ENCODE data around the gene HS1BP3. TPM values are rescaled to one million over a fixed set of nuclear protein-coding genes. Genes with fewer than 3 reads are reported as not detected.

The HS1BP3 gene
- total and polyA plus RNA-seq, 2 of the 13 experiments (the other 11 are each of a cell fraction or from before 2014, with no cell fraction given) = 15.2 to 22.0 TPM

DNA sequence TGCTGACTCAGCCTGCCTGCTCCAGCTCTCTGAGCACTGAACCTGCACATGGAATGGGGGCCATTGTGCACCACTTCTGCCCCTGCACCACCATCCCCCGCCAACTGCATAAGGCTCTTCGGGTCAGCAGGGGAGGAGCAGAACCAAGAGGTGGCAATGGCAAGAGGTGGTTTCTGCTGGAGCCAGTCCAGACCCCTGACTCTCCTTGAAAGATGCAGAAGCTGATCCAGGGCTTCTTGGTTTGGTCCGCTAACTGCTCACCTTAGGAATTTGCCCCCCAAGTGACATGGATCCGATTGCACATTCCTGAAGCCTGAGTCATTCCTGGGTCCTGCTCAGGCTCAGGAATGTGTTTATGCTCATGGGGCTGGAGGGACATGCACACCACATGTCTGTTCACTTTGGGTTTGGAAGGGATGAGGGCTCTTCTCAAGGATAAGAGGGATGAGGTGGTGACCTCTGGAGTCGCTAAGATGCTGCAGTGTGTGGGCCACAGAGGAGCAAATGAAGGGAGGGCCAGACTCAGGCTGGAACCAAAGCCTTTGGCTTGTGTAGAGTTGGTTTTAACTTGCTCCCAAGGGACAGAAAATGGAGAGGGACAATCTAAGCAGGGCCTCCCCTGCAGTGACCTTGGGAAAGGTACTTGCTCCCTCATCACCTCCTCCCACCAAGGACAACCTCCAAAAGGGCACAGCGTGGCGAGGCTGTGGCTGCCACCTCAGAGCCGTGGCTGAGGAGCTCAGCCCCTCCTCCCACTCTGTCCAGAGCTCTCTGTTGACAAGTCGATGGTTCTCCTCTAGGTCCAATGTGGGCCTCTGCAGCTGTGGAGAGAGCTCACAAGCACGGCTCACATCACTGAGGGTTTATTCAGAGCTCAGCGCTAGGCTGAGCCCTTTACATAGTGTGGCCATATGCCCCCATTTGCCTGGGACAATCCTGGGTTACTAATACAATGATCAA lies 66.2 kb downstream of the HS1BP3 start (continued):
- TF ChIP-seq, protein P1, sequence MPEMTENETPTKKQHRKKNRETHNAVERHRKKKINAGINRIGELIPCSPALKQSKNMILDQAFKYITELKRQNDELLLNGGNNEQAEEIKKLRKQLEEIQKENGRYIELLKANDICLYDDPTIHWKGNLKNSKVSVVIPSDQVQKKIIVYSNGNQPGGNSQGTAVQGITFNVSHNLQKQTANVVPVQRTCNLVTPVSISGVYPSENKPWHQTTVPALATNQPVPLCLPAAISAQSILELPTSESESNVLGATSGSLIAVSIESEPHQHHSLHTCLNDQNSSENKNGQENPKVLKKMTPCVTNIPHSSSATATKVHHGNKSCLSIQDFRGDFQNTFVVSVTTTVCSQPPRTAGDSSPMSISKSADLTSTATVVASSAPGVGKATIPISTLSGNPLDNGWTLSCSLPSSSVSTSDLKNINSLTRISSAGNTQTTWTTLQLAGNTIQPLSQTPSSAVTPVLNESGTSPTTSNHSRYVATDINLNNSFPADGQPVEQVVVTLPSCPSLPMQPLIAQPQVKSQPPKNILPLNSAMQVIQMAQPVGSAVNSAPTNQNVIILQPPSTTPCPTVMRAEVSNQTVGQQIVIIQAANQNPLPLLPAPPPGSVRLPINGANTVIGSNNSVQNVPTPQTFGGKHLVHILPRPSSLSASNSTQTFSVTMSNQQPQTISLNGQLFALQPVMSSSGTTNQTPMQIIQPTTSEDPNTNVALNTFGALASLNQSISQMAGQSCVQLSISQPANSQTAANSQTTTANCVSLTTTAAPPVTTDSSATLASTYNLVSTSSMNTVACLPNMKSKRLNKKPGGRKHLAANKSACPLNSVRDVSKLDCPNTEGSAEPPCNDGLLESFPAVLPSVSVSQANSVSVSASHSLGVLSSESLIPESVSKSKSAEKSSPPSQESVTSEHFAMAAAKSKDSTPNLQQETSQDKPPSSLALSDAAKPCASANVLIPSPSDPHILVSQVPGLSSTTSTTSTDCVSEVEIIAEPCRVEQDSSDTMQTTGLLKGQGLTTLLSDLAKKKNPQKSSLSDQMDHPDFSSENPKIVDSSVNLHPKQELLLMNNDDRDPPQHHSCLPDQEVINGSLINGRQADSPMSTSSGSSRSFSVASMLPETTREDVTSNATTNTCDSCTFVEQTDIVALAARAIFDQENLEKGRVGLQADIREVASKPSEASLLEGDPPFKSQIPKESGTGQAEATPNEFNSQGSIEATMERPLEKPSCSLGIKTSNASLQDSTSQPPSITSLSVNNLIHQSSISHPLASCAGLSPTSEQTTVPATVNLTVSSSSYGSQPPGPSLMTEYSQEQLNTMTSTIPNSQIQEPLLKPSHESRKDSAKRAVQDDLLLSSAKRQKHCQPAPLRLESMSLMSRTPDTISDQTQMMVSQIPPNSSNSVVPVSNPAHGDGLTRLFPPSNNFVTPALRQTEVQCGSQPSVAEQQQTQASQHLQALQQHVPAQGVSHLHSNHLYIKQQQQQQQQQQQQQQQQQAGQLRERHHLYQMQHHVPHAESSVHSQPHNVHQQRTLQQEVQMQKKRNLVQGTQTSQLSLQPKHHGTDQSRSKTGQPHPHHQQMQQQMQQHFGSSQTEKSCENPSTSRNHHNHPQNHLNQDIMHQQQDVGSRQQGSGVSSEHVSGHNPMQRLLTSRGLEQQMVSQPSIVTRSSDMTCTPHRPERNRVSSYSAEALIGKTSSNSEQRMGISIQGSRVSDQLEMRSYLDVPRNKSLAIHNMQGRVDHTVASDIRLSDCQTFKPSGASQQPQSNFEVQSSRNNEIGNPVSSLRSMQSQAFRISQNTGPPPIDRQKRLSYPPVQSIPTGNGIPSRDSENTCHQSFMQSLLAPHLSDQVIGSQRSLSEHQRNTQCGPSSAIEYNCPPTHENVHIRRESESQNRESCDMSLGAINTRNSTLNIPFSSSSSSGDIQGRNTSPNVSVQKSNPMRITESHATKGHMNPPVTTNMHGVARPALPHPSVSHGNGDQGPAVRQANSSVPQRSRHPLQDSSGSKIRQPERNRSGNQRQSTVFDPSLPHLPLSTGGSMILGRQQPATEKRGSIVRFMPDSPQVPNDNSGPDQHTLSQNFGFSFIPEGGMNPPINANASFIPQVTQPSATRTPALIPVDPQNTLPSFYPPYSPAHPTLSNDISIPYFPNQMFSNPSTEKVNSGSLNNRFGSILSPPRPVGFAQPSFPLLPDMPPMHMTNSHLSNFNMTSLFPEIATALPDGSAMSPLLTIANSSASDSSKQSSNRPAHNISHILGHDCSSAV (CRISPR knock-in tag; IDR thresholded peaks at IDR 0.05; ENCODE audit: borderline replicate concordance) = no peak
- TF ChIP-seq ZNF430 (CRISPR knock-in tag; IDR thresholded peaks at IDR 0.05) (peak; percentile 75), ZNF468 (CRISPR knock-in tag; IDR thresholded peaks at IDR 0.05) (no peak), NFE2L2 (IDR thresholded peaks at IDR 0.05; ENCODE audit: low read length) (no peak; the same call in 1 of the 2 replicates), MXI1 (IDR thresholded peaks at IDR 0.05; ENCODE audit: borderline replicate concordance, low read depth, low read length) (peak; percentile 77; the same call in 2 of the 3 replicates), ARNTL (CRISPR knock-in tag; IDR thresholded peaks at IDR 0.05) (peak; percentile 92), EED (CRISPR knock-in tag; IDR thresholded peaks at IDR 0.05) (no peak), HOXA3 (CRISPR knock-in tag; IDR thresholded peaks at IDR 0.05) (peak; percentile 61), SNAPC2 (CRISPR knock-in tag; IDR thresholded peaks at IDR 0.05) (no peak), GATAD2A (CRISPR knock-in tag; IDR thresholded peaks at IDR 0.05) (peak; percentile 91), ZNF546 (CRISPR knock-in tag; conservative IDR thresholded peaks at IDR 0.05) (peak; percentile 80), ZFY (CRISPR knock-in tag; IDR thresholded peaks at IDR 0.05) (peak; percentile 71), KLF16 (CRISPR knock-in tag; IDR thresholded peaks at IDR 0.05) (no peak; a peak in 1 of 4 replicates), ZSCAN25 (CRISPR knock-in tag; IDR thresholded peaks at IDR 0.05) (0 out of 2 replicates have a peak, but pooled peaks have one; percentile 19)
- TF ChIP-seq, protein P2, sequence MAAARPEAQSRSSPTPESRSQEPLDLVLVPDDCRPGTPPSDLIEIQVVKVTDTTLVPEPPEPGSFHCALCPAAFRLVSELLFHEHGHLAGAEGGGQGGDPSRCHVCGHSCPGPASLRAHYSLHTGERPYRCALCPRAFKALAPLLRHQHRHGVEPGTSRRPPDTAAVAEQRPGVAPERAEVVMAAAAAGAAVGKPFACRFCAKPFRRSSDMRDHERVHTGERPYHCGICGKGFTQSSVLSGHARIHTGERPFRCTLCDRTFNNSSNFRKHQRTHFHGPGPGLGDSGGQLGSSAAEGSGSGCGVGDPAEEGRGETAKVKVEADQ (CRISPR knock-in tag; IDR thresholded peaks at IDR 0.05; ENCODE audit: borderline replicate concordance) = no peak
- TF ChIP-seq, protein P3, sequence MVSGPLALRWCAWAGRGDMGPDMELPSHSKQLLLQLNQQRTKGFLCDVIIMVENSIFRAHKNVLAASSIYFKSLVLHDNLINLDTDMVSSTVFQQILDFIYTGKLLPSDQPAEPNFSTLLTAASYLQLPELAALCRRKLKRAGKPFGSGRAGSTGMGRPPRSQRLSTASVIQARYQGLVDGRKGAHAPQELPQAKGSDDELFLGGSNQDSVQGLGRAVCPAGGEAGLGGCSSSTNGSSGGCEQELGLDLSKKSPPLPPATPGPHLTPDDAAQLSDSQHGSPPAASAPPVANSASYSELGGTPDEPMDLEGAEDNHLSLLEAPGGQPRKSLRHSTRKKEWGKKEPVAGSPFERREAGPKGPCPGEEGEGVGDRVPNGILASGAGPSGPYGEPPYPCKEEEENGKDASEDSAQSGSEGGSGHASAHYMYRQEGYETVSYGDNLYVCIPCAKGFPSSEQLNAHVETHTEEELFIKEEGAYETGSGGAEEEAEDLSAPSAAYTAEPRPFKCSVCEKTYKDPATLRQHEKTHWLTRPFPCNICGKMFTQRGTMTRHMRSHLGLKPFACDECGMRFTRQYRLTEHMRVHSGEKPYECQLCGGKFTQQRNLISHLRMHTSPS (CRISPR knock-in tag; IDR thresholded peaks at IDR 0.05; ENCODE audit: low read depth) = no peak
- TF ChIP-seq, protein P4, sequence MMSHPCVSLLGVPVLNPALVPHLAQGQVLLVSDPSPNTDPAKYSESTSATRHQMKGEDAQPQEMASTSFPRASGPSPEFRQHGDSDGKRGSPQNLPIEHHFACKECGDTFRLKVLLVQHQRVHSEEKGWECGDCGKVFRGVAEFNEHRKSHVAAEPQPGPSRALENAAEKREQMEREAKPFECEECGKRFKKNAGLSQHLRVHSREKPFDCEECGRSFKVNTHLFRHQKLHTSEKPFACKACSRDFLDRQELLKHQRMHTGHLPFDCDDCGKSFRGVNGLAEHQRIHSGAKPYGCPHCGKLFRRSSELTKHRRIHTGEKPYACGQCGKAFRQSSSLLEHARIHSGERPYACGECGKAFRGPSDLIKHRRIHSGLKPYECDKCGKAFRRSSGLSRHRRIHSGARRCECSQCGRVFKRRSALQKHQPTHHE (CRISPR knock-in tag; IDR thresholded peaks at IDR 0.05; ENCODE audit: borderline replicate concordance) = peak; percentile 72

Measured in HepG2 (cell line).